Activated effector memory CD4-positive, alpha-beta T cell treated with Interleukin-2 at 50 U/mL for 16 hours (primary cell): ENCODE results near the gene CREB5.

ENCODE experiments used
- DNase-seq: peaks from one replicate; pipeline ENCODE4 v3.0.0-alpha.2; 2020

Gene CREB5

DNA sequence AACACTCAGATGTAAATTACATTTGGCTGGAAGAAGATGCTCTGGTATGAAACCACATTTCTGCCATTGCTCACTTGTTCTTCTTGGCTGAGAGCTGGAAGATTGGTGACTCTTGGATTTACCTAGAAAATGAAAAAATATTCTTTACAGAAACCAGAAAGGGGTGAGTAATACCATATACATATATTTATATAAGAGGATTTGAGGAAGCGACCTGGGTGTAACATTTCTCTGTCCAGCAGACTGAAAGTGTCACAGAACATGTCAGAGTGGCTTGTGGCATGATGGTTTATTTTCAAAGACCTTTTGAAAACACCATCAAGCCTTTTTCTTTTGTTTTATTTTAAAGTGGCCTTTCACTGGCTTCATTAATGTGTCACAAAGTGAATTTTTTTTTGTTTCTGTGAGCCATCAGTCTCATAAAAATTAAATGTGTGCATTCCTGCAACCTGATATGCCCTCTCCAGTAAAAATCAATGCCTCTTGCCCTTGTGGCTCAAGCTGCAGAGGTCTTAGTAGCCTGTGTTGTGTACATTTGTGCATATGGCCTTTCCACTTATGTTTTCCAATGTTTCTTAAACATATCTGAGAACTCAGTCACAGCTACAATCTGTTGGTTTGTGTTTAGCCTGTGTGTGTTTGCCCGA is 23.5 kb downstream of the CREB5 start:
- DNase-seq: no peak

GRCh38 chr7:28440055-28440601 is 27.8 kb downstream of the CREB5 start:
- DNase-seq: no peak

- no peak for DNase-seq
Observed at GRCh38 chr7:28442540-28443420, 30.5 kb downstream of the CREB5 start.

GRCh38 chr7:28446131-28446530 is 33.8 kb downstream of the CREB5 start:
- DNase-seq: no peak

DNA sequence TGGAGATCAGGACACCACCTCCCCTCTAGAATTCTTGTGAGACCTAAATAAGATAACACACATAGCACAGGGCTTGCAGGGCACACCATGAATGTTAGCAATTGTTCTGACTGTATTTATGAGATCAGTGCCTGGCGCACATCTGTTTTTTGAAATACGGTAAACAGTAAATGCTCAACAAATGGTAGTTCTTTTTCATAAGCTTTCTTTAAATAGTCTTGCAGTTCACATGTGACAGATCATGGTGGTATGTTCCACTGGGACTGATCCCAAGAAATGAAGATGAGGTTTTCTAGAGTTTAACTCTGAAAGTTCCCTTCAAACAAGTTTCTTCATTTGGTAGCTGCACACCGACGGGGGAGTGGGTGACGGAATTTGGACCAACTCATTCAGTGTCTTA is 34.8 kb downstream of the CREB5 start:
- DNase-seq: no peak

GRCh38 chr7:28448708-28449107 is 36.4 kb downstream of the CREB5 start:
- no peak for DNase-seq

- DNase-seq: no peak
Observed at GRCh38 chr7:28452681-28453080, 40.4 kb downstream of the CREB5 start.

GRCh38 chr7:28455486-28455885 is 43.2 kb downstream of the CREB5 start:
- no peak for DNase-seq

DNA sequence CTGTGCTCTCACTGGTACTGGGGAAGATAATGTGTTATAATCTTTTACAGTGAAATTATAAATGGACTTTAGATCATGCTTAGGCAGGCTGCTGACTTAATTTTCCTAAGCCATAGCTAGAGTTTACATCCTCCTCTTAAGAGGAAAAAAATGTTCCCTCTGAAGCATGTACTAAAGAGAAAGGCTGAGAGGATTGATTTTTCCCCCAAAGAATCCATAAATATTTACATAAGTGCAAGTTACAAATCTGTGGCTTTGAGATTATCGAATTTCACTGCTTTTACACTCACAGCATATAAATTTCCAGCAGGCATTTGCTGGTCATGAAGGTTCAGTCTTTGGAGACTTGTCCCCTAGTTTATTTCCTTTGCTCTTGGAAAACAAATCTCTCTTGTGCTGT is 43.7 kb downstream of the CREB5 start:
- DNase-seq: no peak

DNA sequence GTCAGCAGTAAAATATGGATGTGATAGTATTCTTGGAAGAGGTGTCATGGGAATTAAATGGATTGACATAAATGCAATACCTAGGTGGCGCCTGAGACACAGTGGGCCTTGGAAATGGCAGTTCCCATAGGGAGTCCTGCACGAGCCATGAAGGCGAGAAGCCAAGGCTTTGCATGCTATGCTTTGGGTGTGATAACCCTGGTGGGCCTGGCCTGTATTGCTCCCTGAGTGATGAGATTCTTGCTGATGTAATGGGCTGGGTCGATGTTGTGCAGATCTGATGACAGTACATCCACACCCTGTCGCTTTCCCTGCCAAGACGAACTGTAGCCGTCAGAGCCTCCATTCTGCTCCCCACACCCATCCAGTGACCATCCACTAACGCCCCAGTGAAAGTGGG is 46.4 kb downstream of the CREB5 start:
- no peak for DNase-seq

- DNase-seq: no peak
Observed at GRCh38 chr7:28459306-28459705, 47.0 kb downstream of the CREB5 start.

GRCh38 chr7:28465697-28466096 is 53.4 kb downstream of the CREB5 start:
- no peak for DNase-seq

DNA sequence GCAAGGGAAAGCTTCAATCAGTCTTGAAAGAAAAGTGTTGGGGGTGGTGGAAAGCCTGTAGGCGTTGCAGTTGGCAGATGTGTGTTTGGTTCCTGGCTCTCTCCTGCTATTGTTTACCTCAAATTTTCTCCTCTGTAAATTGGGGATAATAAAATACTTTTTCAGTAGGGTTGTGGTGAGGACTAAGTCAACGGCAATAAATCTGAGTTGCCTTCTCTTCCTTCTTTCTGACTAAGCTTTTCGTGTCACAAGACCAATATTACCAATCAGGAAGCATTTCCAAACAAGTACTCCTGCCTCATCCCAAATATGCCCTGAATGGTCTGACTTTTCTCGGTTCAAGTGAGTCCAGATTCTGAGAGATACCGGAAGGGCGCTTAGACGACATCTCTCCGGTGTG is 54.0 kb downstream of the CREB5 start:
- no peak for DNase-seq

- DNase-seq: no peak
Observed at GRCh38 chr7:28466885-28467284, 54.6 kb downstream of the CREB5 start.

DNA sequence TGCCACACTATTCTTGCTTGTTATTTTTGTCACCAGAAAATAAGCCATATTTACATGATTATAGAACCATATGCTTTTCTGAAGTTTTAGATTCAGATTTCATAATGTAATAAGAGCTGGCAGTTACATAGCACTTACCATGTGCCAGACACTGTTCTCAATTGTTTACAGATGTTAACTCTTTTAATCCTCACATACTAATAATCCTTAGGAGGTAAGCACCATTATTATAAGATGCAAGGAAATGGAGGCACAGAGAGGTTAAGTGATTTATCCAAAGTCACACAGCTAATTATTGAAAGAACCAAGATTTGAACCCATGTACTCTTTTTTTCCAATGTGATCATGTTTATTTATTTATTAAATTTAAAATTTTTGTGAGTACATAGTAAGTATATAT is 57.2 kb downstream of the CREB5 start:
- no peak for DNase-seq

GRCh38 chr7:28470344-28470743 is 58.0 kb downstream of the CREB5 start:
- DNase-seq: no peak

DNA sequence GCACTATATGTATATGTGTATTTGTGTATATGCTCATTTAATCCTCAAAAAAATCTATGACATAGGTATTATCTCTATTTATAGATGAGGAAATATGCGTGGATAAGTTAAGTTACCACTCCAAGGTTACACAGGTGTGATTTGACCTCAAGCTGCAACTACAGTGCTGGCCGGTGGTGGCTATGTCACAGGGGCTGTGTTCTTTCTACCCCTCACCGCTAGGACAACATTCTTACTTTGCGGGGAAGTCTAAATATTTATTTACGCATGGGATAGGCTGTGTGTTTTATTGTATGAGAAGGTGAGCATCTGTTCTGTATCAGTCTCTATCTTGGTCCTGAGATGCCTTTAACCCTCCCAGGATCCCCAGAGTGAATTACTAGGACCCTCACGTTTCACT is 60.0 kb downstream of the CREB5 start:
- no peak for DNase-seq

DNA sequence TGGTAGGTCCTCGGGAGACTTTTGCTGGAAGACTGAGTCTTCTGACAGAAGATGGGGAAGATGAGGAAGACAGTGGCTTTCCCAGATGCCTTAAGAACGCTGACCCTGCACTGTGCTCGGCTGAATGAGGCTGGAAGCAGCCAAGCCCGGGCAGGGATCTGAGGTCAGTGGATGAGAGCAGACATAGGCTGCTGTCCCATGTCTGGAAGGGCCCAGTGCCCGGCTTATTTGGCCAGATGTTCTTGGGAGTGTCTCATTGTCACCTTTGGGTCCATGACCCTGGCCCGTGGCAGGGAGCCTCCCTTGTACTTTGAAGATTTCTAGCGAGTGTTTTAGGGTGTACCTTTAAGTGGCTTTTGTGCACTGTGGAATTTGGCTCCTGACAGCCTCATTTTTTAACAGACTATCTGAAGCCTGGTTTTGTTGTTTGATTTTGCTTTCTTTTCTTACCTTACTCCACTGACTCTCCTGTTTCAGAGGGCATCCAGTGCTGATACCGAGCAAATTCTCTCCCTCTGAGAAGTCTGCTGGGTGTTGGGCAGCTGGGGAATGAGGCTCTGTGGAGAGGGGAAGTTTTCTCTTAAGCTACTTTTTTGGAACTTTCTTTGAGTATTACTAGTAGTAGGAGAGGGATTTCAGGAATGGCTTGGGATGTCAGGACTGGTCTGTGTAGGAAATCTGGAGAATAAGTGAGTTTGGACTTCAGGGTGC is 61.4 kb downstream of the CREB5 start:
- no peak for DNase-seq

DNA sequence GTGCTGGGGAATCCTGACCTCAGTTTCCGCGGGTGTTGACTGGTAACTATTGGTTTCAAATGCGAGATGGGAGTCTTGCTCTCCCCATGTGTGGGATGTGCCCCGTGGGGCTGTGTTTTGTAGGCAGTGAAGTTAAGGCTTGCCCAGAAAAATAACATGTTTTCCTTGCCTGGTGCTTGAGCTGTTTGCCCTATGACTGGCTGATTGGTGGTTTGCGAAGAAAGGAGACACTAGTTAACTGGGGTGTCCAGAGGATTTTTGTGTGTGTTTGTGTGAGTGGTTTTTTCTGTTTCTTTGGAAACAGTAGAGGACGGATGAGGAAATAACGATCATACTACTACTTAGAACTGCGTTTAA is 61.9 kb downstream of the CREB5 start:
- DNase-seq: no peak

GRCh38 chr7:28474640-28475039 is 62.3 kb downstream of the CREB5 start:
- DNase-seq: no peak

GRCh38 chr7:28477041-28477442 is 64.7 kb downstream of the CREB5 start:
- DNase-seq: no peak

DNA sequence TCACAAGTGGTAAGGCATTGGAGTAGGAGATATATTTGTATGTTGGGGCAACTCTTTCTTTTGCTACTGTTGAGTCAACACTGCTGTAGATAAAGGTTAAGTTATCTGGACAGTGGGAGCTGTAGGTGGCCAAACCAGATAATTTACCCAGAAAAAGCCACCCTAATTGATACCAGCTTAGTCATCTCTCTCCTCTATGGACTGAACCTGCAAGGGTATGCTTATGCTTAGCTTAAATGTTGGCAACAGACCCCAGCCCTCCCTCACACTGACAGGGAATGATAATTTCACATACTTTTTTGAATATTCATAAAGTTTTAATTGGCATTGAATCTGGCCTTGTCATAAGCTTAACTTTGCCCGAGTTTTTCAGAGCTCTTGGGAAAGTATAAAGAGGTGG is 66.3 kb downstream of the CREB5 start:
- DNase-seq: no peak

GRCh38 chr7:28479507-28479947 is 67.2 kb downstream of the CREB5 start:
- no peak for DNase-seq

DNA sequence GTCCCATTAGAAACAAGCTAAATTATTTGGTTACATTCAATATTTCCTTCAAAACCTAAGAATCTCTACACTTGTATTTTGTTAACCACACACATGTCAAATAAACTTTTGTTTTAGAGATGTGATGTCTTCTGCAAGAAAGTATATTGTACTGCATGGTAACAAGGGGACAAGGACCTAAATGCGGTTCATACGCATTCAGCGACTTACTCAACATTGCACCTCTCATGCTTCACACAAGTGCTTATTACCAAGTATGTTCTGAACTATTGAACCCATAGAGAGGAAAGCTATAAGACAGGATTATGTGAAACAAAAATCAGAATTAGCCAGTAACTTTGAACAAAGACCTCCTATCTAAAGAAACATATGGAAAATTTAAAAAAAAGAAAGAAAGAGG is 68.3 kb downstream of the CREB5 start:
- DNase-seq: no peak
